Cardiac septum (tissue), 1 donor: ENCODE measurements around the gene SLC39A3. TPM values are rescaled to one million over a fixed set of nuclear protein-coding genes. Genes with fewer than 3 reads are reported as not detected.

ENCODE experiments used
- DNase-seq: peaks from one replicate; pipeline ENCODE4 v3.0.0-alpha.2; 2020; ENCODE audit warnings: low spot score
- intact Hi-C: fragments of 100-400 bp; cut with DNase I; formaldehyde crosslinking; loops from one replicate; pipeline ENCODE4 v1.14.0; 2022
- total RNA-seq: library from RNA; stranded (reverse); fragmentation: NEBNext Ultra II Directional; extraction: Animal tissue kit (Norgen Biotek cat#: 25700); gene quantifications from one replicate; pipeline ENCODE4 v1.2.1, GENCODE V29; 2021
- donor health status: DM: no; HTN: no; CAD: no.

The SLC39A3 gene
- total RNA-seq, 1 donor from 2014 or later, result 17.9 TPM

- intact Hi-C loops, result no loop called here
- DNase-seq, result no peak
These were observed 54.6 kb downstream of the SLC39A3 start for GRCh38 chr19:2685204-2685704.

GRCh38 chr19:2683430-2684003 is 56.3 kb downstream of the SLC39A3 start:
- intact Hi-C loops, result no loop called here

More at GRCh38 chr19:2683430-2684003, 56.3 kb downstream of the SLC39A3 start:
- no peak for DNase-seq

Other genes with a start within 250 kb of the SLC39A3 start
- gene GNG7, start 37.3 kb downstream of the SLC39A3 start, total RNA-seq, result 30.9 TPM
- 113 TPM for gene DIRAS1, start 18.6 kb downstream of the SLC39A3 start, total RNA-seq
- 54.1 TPM for gene SGTA, start 43.3 kb upstream of the SLC39A3 start, total RNA-seq
- gene THOP1, start 45.5 kb upstream of the SLC39A3 start, total RNA-seq, result 34.6 TPM
- gene ZNF554, start 79.9 kb upstream of the SLC39A3 start, total RNA-seq, result 5.6 TPM
- gene ZNF555, start 101.5 kb upstream of the SLC39A3 start, total RNA-seq, result 6.9 TPM
- gene ZNF556, start 127.3 kb upstream of the SLC39A3 start, total RNA-seq, result not detected
- gene ZNF57, start 160.9 kb upstream of the SLC39A3 start, total RNA-seq, result 1.8 TPM
- gene ZNF77, start 205.0 kb upstream of the SLC39A3 start, total RNA-seq, result 2.0 TPM
- 1.0 TPM for gene TLE6, start 237.5 kb upstream of the SLC39A3 start, total RNA-seq